OCI-LY7 (cell line): ENCODE results near the gene PCDHGA1. TPM values are rescaled to one million over a fixed set of nuclear protein-coding genes. Genes with fewer than 3 reads are reported as not detected.
"Not testable (repeated sequence)": the region's sequence is repeated elsewhere in the genome, so short reads cannot be mapped to it uniquely, and the experiment has no call there.

Experiments used
- BruUV-seq: library from RNA; stranded (reverse); fragments of 400-500 nt; replicated peaks from 2 replicates; lab custom pipeline; 2021; lab: Mats Ljungman, UMichigan
- CTCF ChIA-PET: fragments of 300-600 bp; sonication (Branson Sonifier 250); formaldehyde crosslinking; loops from one replicate; lab custom pipeline; 2022; ENCODE audit warnings: antibody characterized with exemption; ENCODE audit not compliant: unreplicated experiment; lab: Charles Lee
- POLR2A ChIA-PET: fragments of 300-600 bp; sonication (Branson Sonifier 250); formaldehyde crosslinking; loops from one replicate; lab custom pipeline; 2022; ENCODE audit warnings: antibody characterized with exemption; lab: Charles Lee
- DNase-seq: peaks from one replicate; pipeline ENCODE4 v3.0.0-alpha.2; 2015; ENCODE audit warnings: low spot score
- H2AFZ ChIP-seq: fragments of 200-600 bp; sonication (generic), shearing (Covaris generic); 2 replicates; pipeline ENCODE4 v1.6.1; 2014; ENCODE audit warnings: mild to moderate bottlenecking, antibody characterized with exemption, low read length, moderate library complexity
- H3K27ac ChIP-seq: fragments of 200-600 bp; sonication (generic); 2 replicates; pipeline ENCODE4 v1.5.1; 2014; ENCODE audit warnings: mixed run types, low read depth, mild to moderate bottlenecking, moderate library complexity, low read length, inconsistent platforms; ENCODE audit not compliant: poor library complexity, severe bottlenecking
- H3K36me3 ChIP-seq: fragments of 200-600 bp; sonication (generic); 2 replicates; pipeline ENCODE4 v1.6.1; 2014; ENCODE audit warnings: mild to moderate bottlenecking, antibody characterized with exemption, low read length, moderate library complexity, mixed read lengths; ENCODE audit not compliant: insufficient read depth
- H3K4me1 ChIP-seq: fragments of 200-600 bp; sonication (generic); 2 replicates; pipeline ENCODE4 v1.5.1; 2014; ENCODE audit warnings: mild to moderate bottlenecking, low read length; ENCODE audit not compliant: insufficient read depth, poor library complexity, severe bottlenecking
- H3K4me2 ChIP-seq: fragments of 200-600 bp; sonication (generic); 2 replicates; pipeline ENCODE4 v1.6.1; 2014; ENCODE audit warnings: mild to moderate bottlenecking, low read length
- H3K4me3 ChIP-seq: fragments of 200-600 bp; sonication (generic); 2 replicates; pipeline ENCODE4 v1.5.1; 2014; ENCODE audit warnings: mild to moderate bottlenecking, low read depth, low read length; ENCODE audit not compliant: poor library complexity, severe bottlenecking
- H3K79me2 ChIP-seq: fragments of 200-600 bp; sonication (generic); 2 replicates; pipeline ENCODE4 v1.6.1; 2016; ENCODE audit warnings: low read depth, mild to moderate bottlenecking, low read length, moderate library complexity, mixed read lengths; ENCODE audit not compliant: insufficient read depth
- H3K9me2 ChIP-seq: fragments of 200-600 bp; sonication (generic); 2 replicates; pipeline ENCODE4 v1.6.1; 2016; ENCODE audit warnings: mild to moderate bottlenecking, low read length, mixed read lengths; ENCODE audit not compliant: insufficient read depth
- H3K9me3 ChIP-seq: fragments of 200-600 bp; sonication (generic); 2 replicates; pipeline ENCODE4 v1.6.1; 2014; ENCODE audit warnings: mild to moderate bottlenecking, mixed run types, low read length, mixed read lengths
- H4K20me1 ChIP-seq: fragments of 200-600 bp; sonication (generic); 2 replicates; pipeline ENCODE4 v1.6.1; 2014; ENCODE audit warnings: mild to moderate bottlenecking, antibody characterized with exemption, low read length, moderate library complexity, mixed read lengths; ENCODE audit not compliant: insufficient read depth
- EZH2phosphoT487 ChIP-seq: fragments of 200-600 bp; sonication (generic); IDR thresholded peaks from 2 replicates; pipeline ENCODE4 v1.6.1; 2018; ENCODE audit warnings: low read depth, borderline replicate concordance, mild to moderate bottlenecking, mixed run types, antibody characterized with exemption, low read length, moderate library complexity, mixed read lengths
- intact Hi-C: fragments of 100-400 bp; cut with micrococcal nuclease; formaldehyde crosslinking; loops from one replicate; pipeline ENCODE4 v1.10.0; 2022; ENCODE audit not compliant: unreplicated experiment
- total RNA-seq, 2 experiments: library from RNA; depleted of rRNA in 1 of 2; stranded (reverse); fragments of >200 nt in 1 of 2; shearing (Covaris generic) in 1 of 2; gene quantifications; 2 replicates each; pipeline ENCODE4 v1.2.3, GENCODE V29; 2014 to 2022
- TF ChIP-seq, protein P1 (sequence below): fragments of 200-600 bp; sonication (generic); conservative IDR thresholded peaks from 2 replicates; pipeline ENCODE4 v1.5.1; 2014; ENCODE audit warnings: mild to moderate bottlenecking, antibody characterized with exemption, low read length, moderate library complexity, mixed read lengths

Gene PCDHGA1
- total RNA-seq, 2 experiments from 2014 or later, result 1.3 to 1.9 TPM

DNA sequence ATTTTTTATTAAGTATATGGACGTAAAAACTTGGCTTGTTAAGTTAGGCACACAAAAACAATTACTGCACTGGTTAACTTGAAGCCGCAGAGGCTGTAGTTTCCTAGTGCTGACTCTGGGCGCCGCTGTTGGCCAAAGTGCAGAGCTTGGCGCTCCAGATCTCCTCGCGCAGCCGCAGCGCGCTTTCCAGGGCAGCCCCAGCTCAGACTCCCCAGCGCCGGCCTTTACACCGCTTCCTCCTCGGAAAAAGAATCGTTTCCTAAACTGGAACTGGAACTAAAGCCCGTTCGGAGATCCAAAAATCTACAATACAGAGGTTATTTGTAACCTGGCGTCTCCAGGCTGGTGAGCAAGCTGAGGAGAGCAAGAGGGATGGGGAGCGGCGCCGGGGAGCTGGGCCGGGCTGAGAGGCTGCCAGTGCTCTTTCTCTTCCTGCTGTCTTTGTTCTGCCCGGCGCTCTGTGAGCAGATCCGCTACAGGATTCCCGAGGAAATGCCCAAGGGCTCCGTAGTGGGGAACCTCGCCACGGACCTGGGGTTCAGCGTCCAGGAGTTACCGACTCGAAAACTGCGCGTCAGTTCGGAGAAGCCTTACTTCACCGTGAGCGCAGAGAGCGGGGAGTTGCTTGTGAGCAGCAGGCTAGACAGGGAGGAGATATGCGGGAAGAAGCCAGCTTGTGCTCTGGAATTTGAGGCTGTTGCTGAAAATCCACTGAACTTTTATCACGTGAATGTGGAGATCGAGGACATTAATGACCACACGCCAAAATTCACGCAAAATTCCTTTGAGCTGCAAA lies 67.6 kb downstream of the PCDHGA1 start, which contains the start of gene PCDHGB5:
Gene PCDHGB5, plus strand, starts transcription at position 192 of the 796 bp plus-strand sequence. Its CDS starts 181 bp downstream, at position 373.
- POLR2A ChIA-PET, result interaction anchor here (0.5 to 2.3 kb wide), 7 partner anchors 9 to 169 kb away, joined by 3 to 6 read pairs (median 3); partner anchors contain the start of genes PCDHGB3 and PCDHGB4

DNA sequence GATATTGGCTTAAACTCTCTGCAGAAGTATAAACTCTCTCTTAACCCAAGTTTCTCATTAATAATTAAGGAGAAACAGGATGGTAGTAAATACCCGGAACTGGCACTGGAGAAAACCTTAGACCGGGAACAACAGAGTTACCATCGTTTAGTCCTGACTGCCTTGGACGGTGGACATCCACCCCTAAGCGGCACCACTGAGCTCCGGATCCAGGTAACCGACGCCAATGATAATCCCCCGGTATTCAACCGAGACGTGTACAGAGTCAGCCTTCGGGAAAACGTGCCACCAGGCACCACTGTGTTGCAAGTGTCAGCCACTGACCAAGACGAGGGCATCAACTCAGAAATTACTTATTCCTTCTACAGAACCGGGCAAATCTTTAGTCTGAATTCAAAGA lies 68.3 kb downstream of the PCDHGA1 start:
- no peaks in the 10 kb centered on the region for H3K9me3 ChIP-seq
- no peak overlapping the region for H3K4me2 ChIP-seq
- POLR2A ChIA-PET, result interaction anchor here (2.3 kb wide), 1 partner anchor 159 kb away, joined by 6 read pairs; no protein-coding TSS in a partner anchor
- intact Hi-C loops, result no loop called here
- TF ChIP-seq, protein P1, sequence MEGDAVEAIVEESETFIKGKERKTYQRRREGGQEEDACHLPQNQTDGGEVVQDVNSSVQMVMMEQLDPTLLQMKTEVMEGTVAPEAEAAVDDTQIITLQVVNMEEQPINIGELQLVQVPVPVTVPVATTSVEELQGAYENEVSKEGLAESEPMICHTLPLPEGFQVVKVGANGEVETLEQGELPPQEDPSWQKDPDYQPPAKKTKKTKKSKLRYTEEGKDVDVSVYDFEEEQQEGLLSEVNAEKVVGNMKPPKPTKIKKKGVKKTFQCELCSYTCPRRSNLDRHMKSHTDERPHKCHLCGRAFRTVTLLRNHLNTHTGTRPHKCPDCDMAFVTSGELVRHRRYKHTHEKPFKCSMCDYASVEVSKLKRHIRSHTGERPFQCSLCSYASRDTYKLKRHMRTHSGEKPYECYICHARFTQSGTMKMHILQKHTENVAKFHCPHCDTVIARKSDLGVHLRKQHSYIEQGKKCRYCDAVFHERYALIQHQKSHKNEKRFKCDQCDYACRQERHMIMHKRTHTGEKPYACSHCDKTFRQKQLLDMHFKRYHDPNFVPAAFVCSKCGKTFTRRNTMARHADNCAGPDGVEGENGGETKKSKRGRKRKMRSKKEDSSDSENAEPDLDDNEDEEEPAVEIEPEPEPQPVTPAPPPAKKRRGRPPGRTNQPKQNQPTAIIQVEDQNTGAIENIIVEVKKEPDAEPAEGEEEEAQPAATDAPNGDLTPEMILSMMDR, result no peak
- TF ChIP-seq EZH2phosphoT487, result no peak
- DNase-seq, result no peak
- BruUV-seq, result TSS peak; percentile 39
- no peaks in the 10 kb centered on the region for H3K36me3 ChIP-seq
- CTCF ChIA-PET, result interaction anchor here (1.2 kb wide), 1 partner anchor 165 kb away, joined by 4 read pairs; no protein-coding TSS in a partner anchor
- no peaks in the 10 kb centered on the region for H3K9me2 ChIP-seq
- no peak overlapping the region for H2AFZ ChIP-seq
- no peaks in the 10 kb centered on the region for H4K20me1 ChIP-seq
- H3K27ac ChIP-seq, result no peak overlapping the region
- H3K4me3 ChIP-seq, result no peak overlapping the region
- no peaks in the 10 kb centered on the region for H3K79me2 ChIP-seq
- no peaks in the 10 kb centered on the region for H3K4me1 ChIP-seq

More for the DNA sequence above, 67.6 kb downstream of the PCDHGA1 start, which contains the start of gene PCDHGB5:
- H3K9me2 ChIP-seq, H3K4me2 ChIP-seq, H3K27ac ChIP-seq, DNase-seq, H3K4me1 ChIP-seq, intact Hi-C loops, H3K36me3 ChIP-seq, H4K20me1 ChIP-seq, H3K79me2 ChIP-seq, H3K9me3 ChIP-seq, BruUV-seq, H2AFZ ChIP-seq, H3K4me3 ChIP-seq: not testable (repeated sequence)
- TF ChIP-seq, protein P1, result peak; percentile 60
- CTCF ChIA-PET, result interaction anchor here (1.2 kb wide), 1 partner anchor 166 kb away, joined by 4 read pairs; no protein-coding TSS in a partner anchor
